Measurements from ENCODE around the gene CCDC9B.

CCDC9B gene

GRCh38 chr15:40300771-40301170, 40.0 kb downstream of the CCDC9B start:
- ChIA-PET CTCF (interaction anchor here (0.9 to 24.3 kb wide), 7 partner anchors 8 to 36 kb away, joined by 3 to 500 read pairs (median 4); no protein-coding TSS in a partner anchor), POLR2A (no interaction called here)
- TF ChIP-seq, protein P1, sequence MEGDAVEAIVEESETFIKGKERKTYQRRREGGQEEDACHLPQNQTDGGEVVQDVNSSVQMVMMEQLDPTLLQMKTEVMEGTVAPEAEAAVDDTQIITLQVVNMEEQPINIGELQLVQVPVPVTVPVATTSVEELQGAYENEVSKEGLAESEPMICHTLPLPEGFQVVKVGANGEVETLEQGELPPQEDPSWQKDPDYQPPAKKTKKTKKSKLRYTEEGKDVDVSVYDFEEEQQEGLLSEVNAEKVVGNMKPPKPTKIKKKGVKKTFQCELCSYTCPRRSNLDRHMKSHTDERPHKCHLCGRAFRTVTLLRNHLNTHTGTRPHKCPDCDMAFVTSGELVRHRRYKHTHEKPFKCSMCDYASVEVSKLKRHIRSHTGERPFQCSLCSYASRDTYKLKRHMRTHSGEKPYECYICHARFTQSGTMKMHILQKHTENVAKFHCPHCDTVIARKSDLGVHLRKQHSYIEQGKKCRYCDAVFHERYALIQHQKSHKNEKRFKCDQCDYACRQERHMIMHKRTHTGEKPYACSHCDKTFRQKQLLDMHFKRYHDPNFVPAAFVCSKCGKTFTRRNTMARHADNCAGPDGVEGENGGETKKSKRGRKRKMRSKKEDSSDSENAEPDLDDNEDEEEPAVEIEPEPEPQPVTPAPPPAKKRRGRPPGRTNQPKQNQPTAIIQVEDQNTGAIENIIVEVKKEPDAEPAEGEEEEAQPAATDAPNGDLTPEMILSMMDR (IDR thresholded peaks at IDR 0.05; ENCODE audit: insufficient read depth, low read length, missing control alignments), result no peak
- H3K4me3 ChIP-seq (ENCODE audit: low read depth, low read length), result no peak overlapping the region
- no peak for DNase-seq (ENCODE audit: low read depth, low spot score)

DNA sequence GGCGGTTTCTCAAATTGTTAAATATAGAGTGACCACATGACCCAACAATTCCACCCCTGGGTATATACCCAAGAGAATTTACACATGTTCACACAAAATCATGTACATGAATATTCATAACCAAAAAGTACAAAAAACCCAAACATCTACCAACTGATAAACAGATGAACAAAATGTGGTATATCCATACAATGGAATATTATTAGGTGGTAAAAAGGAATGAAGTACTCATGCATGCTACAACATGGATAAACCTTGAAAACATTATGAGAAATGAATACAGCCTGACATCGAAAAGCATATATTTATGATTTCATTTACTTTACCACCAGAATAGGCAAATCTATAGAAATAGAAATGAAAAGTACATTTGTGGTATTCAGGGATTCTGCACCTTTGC, 40.4 kb downstream of the CCDC9B start:
- no peak for DNase-seq (ENCODE audit: low read depth, low spot score)
- POLR2A ChIA-PET, result no interaction called here
- CTCF ChIA-PET, result interaction anchor here (1.5 to 24.3 kb wide), 4 partner anchors 10 to 37 kb away, joined by 3 to 500 read pairs (median 14); no protein-coding TSS in a partner anchor
- H3K4me3 ChIP-seq (ENCODE audit: low read depth, low read length), result no peak overlapping the region
- TF ChIP-seq, protein P1 (IDR thresholded peaks at IDR 0.05; ENCODE audit: insufficient read depth, low read length, missing control alignments), result no peak

- ChIA-PET POLR2A (interaction anchor here (0.6 kb wide), 1 partner anchor 47 kb away, joined by 3 read pairs; no protein-coding TSS in a partner anchor), CTCF (interaction anchor here (2.3 to 17.3 kb wide), 2 partner anchors 15 to 19 kb away, joined by 14 to 287 read pairs; partner anchors contain the start of genes INAFM2 and PLCB2)
- TF ChIP-seq, protein P1 (IDR thresholded peaks at IDR 0.05; ENCODE audit: insufficient read depth, low read length, missing control alignments), result no peak
- no peak overlapping the region for H3K4me3 ChIP-seq (ENCODE audit: low read depth, low read length)
- no peak for DNase-seq (ENCODE audit: low read depth, low spot score)
Observed at GRCh38 chr15:40298216-40298935, 42.4 kb downstream of the CCDC9B start.

DNA sequence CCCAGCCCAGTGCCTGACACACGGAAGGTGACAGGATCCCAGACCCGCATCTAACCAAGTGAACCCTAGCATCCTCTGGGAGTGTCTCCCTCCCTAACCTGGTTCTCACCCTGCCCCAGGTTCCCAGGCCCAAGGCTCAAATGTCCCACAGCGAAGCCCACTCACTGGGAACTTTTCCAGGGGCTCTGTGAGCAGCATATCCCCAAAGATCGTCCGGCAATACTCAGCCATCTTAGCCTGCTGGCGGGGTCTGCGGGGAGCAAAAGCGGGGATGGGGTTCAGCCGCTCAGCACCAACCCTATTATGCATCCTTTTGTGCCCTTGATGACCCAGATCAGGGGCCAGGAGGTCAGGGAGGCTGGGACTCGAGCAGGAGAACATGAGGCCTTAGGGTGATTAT, 43.4 kb downstream of the CCDC9B start:
- ChIA-PET CTCF (interaction anchor here (0.8 to 17.3 kb wide), 5 partner anchors 9 to 252 kb away, joined by 3 to 287 read pairs (median 4); partner anchors contain the start of genes INAFM2 and PLCB2), POLR2A (no interaction called here)
- no peak overlapping the region for H3K4me3 ChIP-seq (ENCODE audit: low read depth, low read length)
- TF ChIP-seq, protein P1 (IDR thresholded peaks at IDR 0.05; ENCODE audit: insufficient read depth, low read length, missing control alignments), result no peak
- DNase-seq (ENCODE audit: low read depth, low spot score), result no peak

GRCh38 chr15:40296561-40297230, 44.0 kb downstream of the CCDC9B start:
- DNase-seq (ENCODE audit: low read depth, low spot score), result no peak
- ChIA-PET CTCF (interaction anchor here (0.6 to 17.3 kb wide), 5 partner anchors 8 to 251 kb away, joined by 3 to 287 read pairs (median 4); partner anchors contain the start of genes INAFM2 and PLCB2), POLR2A (interaction anchor here (0.8 kb wide), 1 partner anchor 26 kb away, joined by 3 read pairs; no protein-coding TSS in a partner anchor)
- H3K4me3 ChIP-seq (ENCODE audit: low read depth, low read length), result no peak overlapping the region
- TF ChIP-seq, protein P1 (IDR thresholded peaks at IDR 0.05; ENCODE audit: insufficient read depth, low read length, missing control alignments), result no peak

Measured in AG04449 (cell line).